Ascending aorta (tissue), 2 donors: ENCODE results near the gene ERLIN1. TPM values are rescaled to one million over a fixed set of nuclear protein-coding genes. Genes with fewer than 3 reads are reported as not detected.

Experiments used
- DNase-seq, 2 donors: peaks; one replicate each; pipeline ENCODE4 v3.0.0-alpha.2; 2019; ENCODE audit warnings: low spot score in 2 of 2
- H3K27ac ChIP-seq, 2 donors: fragments of 200-600 bp; sonication (generic); one replicate each; pipeline ENCODE4 v1.5.1; 2016 to 2017; ENCODE audit warnings: mild to moderate bottlenecking in 1 of 2
- H3K27me3 ChIP-seq: fragments of 200-600 bp; sonication (generic); one replicate; pipeline ENCODE4 v1.5.1; 2017
- H3K36me3 ChIP-seq, 2 donors: fragments of 200-600 bp; sonication (generic); one replicate each; pipeline ENCODE4 v1.5.1; 2016
- H3K4me1 ChIP-seq, 2 donors: fragments of 200-600 bp; sonication (generic); one replicate each; pipeline ENCODE4 v1.5.1; 2016 to 2017; ENCODE audit warnings: mild to moderate bottlenecking in 1 of 2
- H3K4me3 ChIP-seq, 2 donors: fragments of 200-600 bp; sonication (generic); one replicate each; pipeline ENCODE4 v1.5.1; 2016 to 2017; ENCODE audit warnings: mild to moderate bottlenecking in 1 of 2
- H3K9me3 ChIP-seq, 2 donors: fragments of 200-600 bp; sonication (generic); one replicate each; pipeline ENCODE4 v1.5.1; 2016
- intact Hi-C: fragments of 100-400 bp; cut with DNase I; formaldehyde crosslinking; loops from one replicate; pipeline ENCODE4 v1.15.1; 2023
- total RNA-seq: library from RNA; depleted of rRNA; stranded (reverse); fragments of >200 nt; gene quantifications from one replicate; pipeline ENCODE4 v1.1.0, GENCODE V29; 2016
- TF ChIP-seq, protein P1 (sequence below), 3 experiments: fragments of 200-600 bp in 2 of 3; fragments of 450-650 bp in 1 of 3; sonication (generic) in 2 of 3; IDR thresholded peaks; one replicate each; pipeline ENCODE4 v1.5.1; 2016 to 2019; ENCODE audit warnings: antibody characterized with exemption in 3 of 3, mild to moderate bottlenecking in 1 of 3, moderate library complexity in 1 of 3

The ERLIN1 gene
- total RNA-seq, 1 donor from 2014 or later: 16.6 TPM

DNA sequence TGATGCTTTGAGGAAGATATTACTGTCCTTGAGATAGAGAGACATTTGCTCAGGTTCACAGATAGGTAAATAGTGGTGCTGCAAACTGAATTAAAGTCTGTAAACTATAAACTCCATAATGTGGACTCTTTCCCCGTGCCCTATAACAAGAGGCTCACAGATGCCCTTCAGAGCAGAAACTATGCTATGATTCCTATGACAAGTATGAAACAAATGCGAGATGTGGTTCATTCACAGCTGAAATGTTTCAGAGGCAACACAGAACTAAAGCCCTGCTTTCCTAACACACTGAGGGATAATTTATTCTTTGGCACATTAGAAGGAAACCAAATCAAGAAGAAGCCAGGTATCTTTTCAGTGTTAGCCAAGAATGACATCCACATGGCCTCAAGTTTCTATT lies 30.2 kb upstream of the ERLIN1 start:
- Histone ChIP-seq H3K27me3 (no peaks in the 10 kb centered on the region), H3K9me3 (no peaks in the 10 kb centered on the region), H3K4me3 (no peak overlapping the region), H3K4me1 (no peaks in the 10 kb centered on the region), H3K36me3 (peaks cover 51 to 78% of the 10 kb centered on the region in 2 donors), H3K27ac (no peak overlapping the region)
- intact Hi-C loops: no loop called here
- TF ChIP-seq, protein P1, sequence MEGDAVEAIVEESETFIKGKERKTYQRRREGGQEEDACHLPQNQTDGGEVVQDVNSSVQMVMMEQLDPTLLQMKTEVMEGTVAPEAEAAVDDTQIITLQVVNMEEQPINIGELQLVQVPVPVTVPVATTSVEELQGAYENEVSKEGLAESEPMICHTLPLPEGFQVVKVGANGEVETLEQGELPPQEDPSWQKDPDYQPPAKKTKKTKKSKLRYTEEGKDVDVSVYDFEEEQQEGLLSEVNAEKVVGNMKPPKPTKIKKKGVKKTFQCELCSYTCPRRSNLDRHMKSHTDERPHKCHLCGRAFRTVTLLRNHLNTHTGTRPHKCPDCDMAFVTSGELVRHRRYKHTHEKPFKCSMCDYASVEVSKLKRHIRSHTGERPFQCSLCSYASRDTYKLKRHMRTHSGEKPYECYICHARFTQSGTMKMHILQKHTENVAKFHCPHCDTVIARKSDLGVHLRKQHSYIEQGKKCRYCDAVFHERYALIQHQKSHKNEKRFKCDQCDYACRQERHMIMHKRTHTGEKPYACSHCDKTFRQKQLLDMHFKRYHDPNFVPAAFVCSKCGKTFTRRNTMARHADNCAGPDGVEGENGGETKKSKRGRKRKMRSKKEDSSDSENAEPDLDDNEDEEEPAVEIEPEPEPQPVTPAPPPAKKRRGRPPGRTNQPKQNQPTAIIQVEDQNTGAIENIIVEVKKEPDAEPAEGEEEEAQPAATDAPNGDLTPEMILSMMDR (IDR thresholded peaks at IDR 0.05): no peak
- DNase-seq: no peak

DNA sequence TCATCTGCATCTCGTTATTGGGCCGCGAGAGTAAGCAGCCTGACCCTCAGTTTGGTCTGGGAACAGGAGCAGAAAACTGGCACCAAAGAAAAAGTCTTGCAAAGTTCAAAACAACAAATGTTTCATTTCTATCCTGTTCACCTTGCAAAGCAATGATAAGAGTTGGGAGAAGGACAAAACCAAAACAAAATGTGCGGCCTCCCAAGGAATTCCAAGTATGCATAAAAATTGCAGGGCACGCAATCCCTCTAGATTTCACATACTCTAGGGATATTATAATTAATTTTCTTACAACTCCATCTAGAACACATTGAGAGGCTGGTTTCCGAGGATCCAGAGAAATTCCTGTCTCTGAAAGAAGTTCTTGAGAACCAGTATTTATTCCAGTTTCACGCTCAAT lies 23.5 kb upstream of the ERLIN1 start:
- Histone ChIP-seq H3K36me3 (peaks cover 9 to 40% of the 10 kb centered on the region in 2 donors), H3K4me1 (no peaks in the 10 kb centered on the region), H3K27ac (no peak overlapping the region), H3K27me3 (no peaks in the 10 kb centered on the region), H3K4me3 (no peak overlapping the region), H3K9me3 (no peaks in the 10 kb centered on the region)
- TF ChIP-seq, protein P1 (IDR thresholded peaks at IDR 0.05): no peak
- no peak for DNase-seq
- intact Hi-C loops: no loop called here

DNA sequence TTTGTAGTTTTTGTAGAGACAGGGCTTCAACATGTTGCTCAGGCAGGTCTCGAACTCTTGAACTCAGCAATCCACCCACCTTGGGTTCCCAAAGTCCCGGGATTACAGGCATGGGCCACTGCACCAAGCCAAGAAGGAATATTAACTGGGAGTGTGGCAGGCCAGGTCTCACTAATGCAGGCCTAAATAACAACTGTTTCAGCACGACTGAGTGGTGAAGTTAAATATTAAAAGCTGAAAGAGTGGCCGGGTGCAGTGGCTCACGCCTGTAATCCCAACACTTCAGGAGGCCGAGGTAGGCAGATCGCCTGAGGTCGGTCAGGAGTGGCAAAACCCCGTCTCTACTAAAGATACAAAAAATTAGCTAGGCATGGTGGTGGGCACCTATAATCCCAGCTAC lies 22.4 kb upstream of the ERLIN1 start:
- DNase-seq: no peak
- peaks cover 16 to 44% of the 10 kb centered on the region in 2 donors for H3K36me3 ChIP-seq
- no peak overlapping the region for H3K27ac ChIP-seq
- intact Hi-C loops: no loop called here
- H3K27me3 ChIP-seq: no peaks in the 10 kb centered on the region
- TF ChIP-seq, protein P1 (IDR thresholded peaks at IDR 0.05): no peak
- H3K9me3 ChIP-seq: no peaks in the 10 kb centered on the region
- H3K4me1 ChIP-seq: no peaks in the 10 kb centered on the region
- no peak overlapping the region for H3K4me3 ChIP-seq

DNA sequence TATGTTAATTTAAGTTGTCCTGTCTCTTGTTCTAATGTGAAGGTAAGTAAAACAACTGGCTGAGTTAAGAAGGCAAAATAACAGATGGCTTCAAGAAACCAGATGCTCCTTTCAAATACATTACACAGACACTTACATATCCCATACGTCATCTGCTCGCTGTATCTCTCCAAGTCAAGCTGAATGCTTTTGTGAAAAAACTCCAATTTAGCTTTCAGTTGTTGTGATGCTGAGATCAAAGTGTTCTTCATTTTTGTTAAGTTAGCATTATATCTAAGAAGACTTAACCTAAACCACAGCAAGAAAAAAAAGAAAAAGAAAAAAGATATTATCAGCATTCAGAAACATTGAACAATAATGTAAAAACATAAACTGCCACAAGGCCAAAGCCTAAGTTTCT lies 18.5 kb upstream of the ERLIN1 start:
- TF ChIP-seq, protein P1 (IDR thresholded peaks at IDR 0.05): no peak
- no peaks in the 10 kb centered on the region for H3K9me3 ChIP-seq
- H3K27ac ChIP-seq: no peak overlapping the region
- no peaks in the 10 kb centered on the region for H3K4me1 ChIP-seq
- intact Hi-C loops: no loop called here
- DNase-seq: no peak
- no peak overlapping the region for H3K4me3 ChIP-seq
- H3K27me3 ChIP-seq: no peaks in the 10 kb centered on the region
- peaks cover 35 to 71% of the 10 kb centered on the region in 2 donors for H3K36me3 ChIP-seq

DNA sequence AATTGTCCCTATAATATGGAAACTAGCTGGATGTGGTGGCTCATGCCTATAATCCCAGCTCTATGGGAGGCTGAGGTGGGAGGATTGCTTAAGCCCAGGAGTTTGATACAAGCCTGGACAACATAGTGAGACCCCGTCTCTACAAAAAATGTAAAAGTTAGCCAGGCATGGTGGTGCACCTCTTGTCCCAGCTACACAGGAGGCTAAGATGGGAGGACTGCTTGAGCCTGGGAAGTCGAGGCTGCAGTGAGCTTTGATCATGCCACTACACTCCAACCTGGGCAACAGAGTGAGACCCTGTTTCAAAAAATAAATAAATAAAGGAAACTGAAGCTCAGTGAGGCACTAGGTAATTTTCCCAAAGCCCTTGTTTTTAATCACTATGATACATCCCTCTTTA lies 15.7 kb upstream of the ERLIN1 start:
- Histone ChIP-seq H3K27me3 (no peaks in the 10 kb centered on the region), H3K4me1 (no peaks in the 10 kb centered on the region), H3K9me3 (no peaks in the 10 kb centered on the region), H3K4me3 (no peak overlapping the region), H3K27ac (no peak overlapping the region), H3K36me3 (peaks cover 37 to 83% of the 10 kb centered on the region in 2 donors)
- intact Hi-C loops: no loop called here
- DNase-seq: no peak
- TF ChIP-seq, protein P1 (IDR thresholded peaks at IDR 0.05): no peak

DNA sequence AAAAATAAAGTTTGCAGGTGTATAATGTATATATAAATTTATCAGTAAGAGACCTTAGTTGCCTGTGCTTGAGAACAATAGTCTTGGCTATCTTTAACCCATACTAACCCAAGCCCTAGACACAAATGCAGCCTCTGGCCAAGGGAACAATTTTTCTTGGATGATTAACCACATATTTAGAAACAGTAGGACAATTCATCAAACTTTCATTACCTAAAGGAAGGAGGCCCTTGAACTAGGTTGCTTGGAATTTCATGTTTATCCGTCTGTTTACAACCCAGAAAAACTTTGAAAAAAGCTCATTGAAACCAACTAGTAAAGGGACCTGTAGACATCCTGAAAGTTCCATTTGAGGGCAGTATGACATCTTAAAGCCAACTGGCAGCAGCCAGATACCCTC lies 8.9 kb upstream of the ERLIN1 start:
- no peaks in the 10 kb centered on the region for H3K9me3 ChIP-seq
- no peak overlapping the region for H3K27ac ChIP-seq
- no peaks in the 10 kb centered on the region for H3K4me1 ChIP-seq
- DNase-seq: no peak
- no peaks in the 10 kb centered on the region for H3K27me3 ChIP-seq
- TF ChIP-seq, protein P1 (IDR thresholded peaks at IDR 0.05): no peak
- intact Hi-C loops: no loop called here
- no peak overlapping the region for H3K4me3 ChIP-seq
- peaks cover 29 to 66% of the 10 kb centered on the region in 2 donors for H3K36me3 ChIP-seq
